A549 (cell line): Measurements from ENCODE around the gene DCN.

Experiments
- ATOH8 ChIP-seq: fragments of 250-450 bp; sonication (Bioruptor Pico); IDR thresholded peaks from 2 replicates; pipeline ENCODE4 v1.5.0; 2020; ENCODE audit warnings: low read depth, mild to moderate bottlenecking, moderate library complexity
- CEBPB ChIP-seq, 2 experiments: fragments of >200 bp in 1 of 2; sonication (Bioruptor Twin) in 1 of 2; formaldehyde crosslinking in 1 of 2; IDR thresholded peaks; 2 replicates each; pipeline ENCODE4 v1.6.1; 2012 to 2016
- CTCF ChIP-seq: fragments of >200 bp; sonication (Bioruptor Twin); formaldehyde crosslinking; IDR thresholded peaks from 3 replicates; pipeline ENCODE4 v1.5.1; 2016
- GATA3 ChIP-seq: IDR thresholded peaks from 2 replicates; pipeline ENCODE4 v1.6.1; 2012; ENCODE audit warnings: borderline replicate concordance
- JUNB ChIP-seq: fragments of >200 bp; sonication (Bioruptor Twin); formaldehyde crosslinking; IDR thresholded peaks from 2 replicates; pipeline ENCODE4 v1.6.1; 2016
- KDM1A ChIP-seq: fragments of 200-600 bp; sonication (generic); IDR thresholded peaks from 2 replicates; pipeline ENCODE4 v1.6.1; 2016; ENCODE audit warnings: low read depth, mild to moderate bottlenecking
- MYC ChIP-seq: IDR thresholded peaks from 2 replicates; pipeline ENCODE4 v1.6.1; 2012; ENCODE audit warnings: mild to moderate bottlenecking, inconsistent platforms, low read length, improper control_type of control experiment, borderline replicate concordance
- POLR2A ChIP-seq: IDR thresholded peaks from 2 replicates; pipeline ENCODE4 v1.6.1; 2012; ENCODE audit warnings: mild to moderate bottlenecking, low read length
- POLR2AphosphoS2 ChIP-seq: conservative IDR thresholded peaks from 2 replicates; pipeline ENCODE4 v1.6.1; 2012; ENCODE audit warnings: low read length, improper control_type of control experiment, inconsistent platforms
- RCOR1 ChIP-seq: fragments of 150-350 bp; IDR thresholded peaks from 2 replicates; pipeline ENCODE4 v1.6.1; 2014; ENCODE audit warnings: antibody characterized with exemption, low read length, low read depth
- RFX5 ChIP-seq: fragments of 450-650 bp; IDR thresholded peaks from 2 replicates; pipeline ENCODE4 v1.7.1; 2014; ENCODE audit warnings: antibody characterized with exemption, mild to moderate bottlenecking, moderate library complexity
- SMC3 ChIP-seq: fragments of >200 bp; sonication (Bioruptor Twin); formaldehyde crosslinking; IDR thresholded peaks from 3 replicates; pipeline ENCODE4 v1.6.1; 2018; ENCODE audit warnings: inconsistent platforms
- ZC3H11A ChIP-seq: fragments of 450-650 bp; IDR thresholded peaks from 2 replicates; pipeline ENCODE4 v1.6.1; 2014; ENCODE audit warnings: antibody characterized with exemption, mild to moderate bottlenecking

- TF ChIP-seq ATOH8 (no peak), CTCF (no peak), ZC3H11A (no peak), CEBPB (IDR thresholded peaks at IDR 0.05) (no peak), POLR2A (no peak), RCOR1 (no peak), JUNB (no peak), KDM1A (no peak), SMC3 (no peak), MYC (no peak), RFX5 (no peak), GATA3 (no peak), POLR2AphosphoS2 (no peak)
Observed at GRCh38 chr12:91163116-91163515, 19.5 kb downstream of the DCN start.
